HG03442 (cell line): ENCODE data around the gene CCT6A.
"Not testable (repeated sequence)": the region's sequence is repeated elsewhere in the genome, so short reads cannot be mapped to it uniquely, and the experiment has no call there.

Experiments used
- ATAC-seq: cut with Tn5 transposase; IDR thresholded peaks from one replicate; pipeline ENCODE4 v1.9.1; 2021; ENCODE audit warnings: mild to moderate bottlenecking, moderate library complexity; ENCODE audit not compliant: unreplicated experiment

Gene CCT6A

GRCh38 chr7:56051053-56051338 lies 569 bp upstream of the CCT6A start:
- no peak for ATAC-seq

GRCh38 chr7:56053379-56053778 lies 1.8 kb downstream of the CCT6A start:
- ATAC-seq, result no peak

DNA sequence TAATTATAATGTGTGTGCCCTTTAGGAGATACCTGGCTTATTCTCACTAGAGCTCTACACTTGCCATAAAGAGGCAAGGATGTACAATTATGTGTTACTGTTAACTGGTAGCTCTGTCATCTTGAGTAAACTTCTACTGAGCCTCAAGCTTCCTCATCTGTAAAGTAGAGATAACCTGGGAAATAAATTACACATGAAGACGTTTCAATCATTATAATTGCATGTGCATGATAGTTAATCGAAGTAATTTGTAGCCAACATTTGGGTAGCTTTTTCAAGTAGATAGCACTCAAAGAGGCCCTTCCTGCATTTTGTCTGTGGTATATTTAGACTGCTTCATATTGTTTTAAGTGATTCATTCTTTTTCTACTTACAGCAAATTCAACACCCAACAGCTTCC lies 2.4 kb downstream of the CCT6A start:
- ATAC-seq, result no peak

DNA sequence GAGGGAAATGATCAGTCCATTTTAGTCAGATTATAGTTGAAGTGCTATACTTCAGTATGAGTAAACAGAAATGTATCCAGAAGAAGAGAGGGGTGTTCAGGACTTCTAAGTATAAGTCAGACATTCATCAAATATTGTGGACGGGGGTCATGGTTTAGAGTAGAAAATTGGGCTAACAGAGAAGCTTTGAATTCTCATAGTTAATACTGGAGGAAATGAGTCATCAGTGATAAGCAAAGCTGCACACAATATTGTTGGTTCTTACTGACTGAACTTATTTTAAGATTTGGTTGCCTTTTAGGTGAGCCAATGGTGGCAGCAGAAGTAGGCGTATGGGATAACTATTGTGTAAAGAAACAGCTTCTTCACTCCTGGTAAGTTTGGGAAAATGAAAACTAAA lies 10.8 kb downstream of the CCT6A start:
- ATAC-seq, result no peak

GRCh38 chr7:56063500-56063881 lies 11.9 kb downstream of the CCT6A start:
- ATAC-seq, result no peak

- peak; percentile 88 for ATAC-seq
Measured at GRCh38 chr7:56063882-56064625, 12.5 kb downstream of the CCT6A start, which contains the start of gene SUMF2. SUMF2 (plus strand) TSS chr7:56064286; CDS start chr7:56064312, 26 bp downstream.

DNA sequence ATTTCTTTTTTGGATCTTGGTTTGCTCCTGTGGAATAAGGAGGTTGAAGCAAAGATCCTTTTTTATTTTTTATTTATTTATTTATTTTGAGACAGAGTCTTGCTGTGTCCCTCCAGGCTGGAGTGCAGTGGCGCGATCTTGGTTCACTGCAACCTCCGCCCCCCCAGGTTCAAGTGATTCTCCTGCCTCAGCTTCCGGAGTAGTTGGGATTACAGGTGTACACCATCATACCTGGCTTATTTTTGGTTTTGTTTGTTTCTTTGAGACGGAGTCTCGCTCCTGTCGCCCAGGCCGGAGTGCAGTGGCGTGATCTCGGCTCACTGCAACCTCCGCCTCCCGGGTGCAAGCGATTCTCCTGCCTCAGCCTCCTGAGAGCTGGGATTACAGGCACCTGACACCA lies 14.8 kb downstream of the CCT6A start:
- ATAC-seq, result not testable (repeated sequence)

DNA sequence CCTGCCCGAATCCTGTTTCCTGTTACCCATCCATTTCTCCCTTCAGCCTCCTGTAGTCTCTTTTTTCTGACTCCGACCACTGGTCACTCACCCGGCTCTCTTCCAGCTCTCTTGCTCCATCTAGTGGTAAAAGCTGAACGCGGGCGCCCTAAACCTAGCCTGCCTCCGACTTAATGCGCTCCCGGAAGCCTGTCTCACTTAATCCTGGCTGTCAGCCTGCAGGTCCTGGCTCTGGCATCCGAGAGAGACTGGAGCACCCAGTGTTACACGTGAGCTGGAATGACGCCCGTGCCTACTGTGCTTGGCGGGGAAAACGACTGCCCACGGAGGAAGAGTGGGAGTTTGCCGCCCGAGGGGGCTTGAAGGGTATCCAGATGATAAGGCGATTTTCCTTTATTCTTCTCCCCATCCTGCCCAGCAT lies 22.8 kb downstream of the CCT6A start:
- ATAC-seq, result peak; percentile 86

- no peak for ATAC-seq
Measured at GRCh38 chr7:56077681-56078080, 26.1 kb downstream of the CCT6A start.

DNA sequence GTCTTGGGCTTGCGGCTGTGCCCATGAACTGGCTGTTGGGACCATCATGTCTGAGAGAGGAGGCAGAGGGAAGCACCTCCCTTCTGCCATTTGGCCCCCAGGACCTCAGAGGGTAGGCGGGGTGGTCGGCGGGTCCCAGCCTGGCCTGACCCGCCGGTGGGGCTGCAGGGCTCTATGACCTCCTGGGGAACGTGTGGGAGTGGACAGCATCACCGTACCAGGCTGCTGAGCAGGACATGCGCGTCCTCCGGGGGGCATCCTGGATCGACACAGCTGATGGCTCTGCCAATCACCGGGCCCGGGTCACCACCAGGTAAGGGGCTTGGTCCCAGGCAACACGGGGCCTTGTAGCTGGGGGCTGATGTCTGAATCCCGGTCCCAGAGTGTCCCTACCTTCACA lies 26.6 kb downstream of the CCT6A start:
- no peak for ATAC-seq

DNA sequence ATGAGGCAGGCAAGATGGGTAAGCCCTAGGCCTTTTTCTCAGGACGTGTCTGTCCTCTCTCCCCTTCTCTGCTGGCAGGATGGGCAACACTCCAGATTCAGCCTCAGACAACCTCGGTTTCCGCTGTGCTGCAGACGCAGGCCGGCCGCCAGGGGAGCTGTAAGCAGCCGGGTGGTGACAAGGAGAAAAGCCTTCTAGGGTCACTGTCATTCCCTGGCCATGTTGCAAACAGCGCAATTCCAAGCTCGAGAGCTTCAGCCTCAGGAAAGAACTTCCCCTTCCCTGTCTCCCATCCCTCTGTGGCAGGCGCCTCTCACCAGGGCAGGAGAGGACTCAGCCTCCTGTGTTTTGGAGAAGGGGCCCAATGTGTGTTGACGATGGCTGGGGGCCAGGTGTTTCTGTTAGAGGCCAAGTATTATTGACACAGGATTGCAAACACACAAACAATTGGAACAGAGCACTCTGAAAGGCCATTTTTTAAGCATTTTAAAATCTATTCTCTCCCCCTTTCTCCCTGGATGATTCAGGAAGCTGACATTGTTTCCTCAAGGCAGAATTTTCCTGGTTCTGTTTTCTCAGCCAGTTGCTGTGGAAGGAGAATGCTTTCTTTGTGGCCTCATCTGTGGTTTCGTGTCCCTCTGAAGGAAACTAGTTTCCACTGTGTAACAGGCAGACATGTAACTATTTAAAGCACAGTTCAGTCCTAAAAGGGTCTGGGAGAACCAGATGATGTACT lies 28.1 kb downstream of the CCT6A start:
- ATAC-seq, result no peak

DNA sequence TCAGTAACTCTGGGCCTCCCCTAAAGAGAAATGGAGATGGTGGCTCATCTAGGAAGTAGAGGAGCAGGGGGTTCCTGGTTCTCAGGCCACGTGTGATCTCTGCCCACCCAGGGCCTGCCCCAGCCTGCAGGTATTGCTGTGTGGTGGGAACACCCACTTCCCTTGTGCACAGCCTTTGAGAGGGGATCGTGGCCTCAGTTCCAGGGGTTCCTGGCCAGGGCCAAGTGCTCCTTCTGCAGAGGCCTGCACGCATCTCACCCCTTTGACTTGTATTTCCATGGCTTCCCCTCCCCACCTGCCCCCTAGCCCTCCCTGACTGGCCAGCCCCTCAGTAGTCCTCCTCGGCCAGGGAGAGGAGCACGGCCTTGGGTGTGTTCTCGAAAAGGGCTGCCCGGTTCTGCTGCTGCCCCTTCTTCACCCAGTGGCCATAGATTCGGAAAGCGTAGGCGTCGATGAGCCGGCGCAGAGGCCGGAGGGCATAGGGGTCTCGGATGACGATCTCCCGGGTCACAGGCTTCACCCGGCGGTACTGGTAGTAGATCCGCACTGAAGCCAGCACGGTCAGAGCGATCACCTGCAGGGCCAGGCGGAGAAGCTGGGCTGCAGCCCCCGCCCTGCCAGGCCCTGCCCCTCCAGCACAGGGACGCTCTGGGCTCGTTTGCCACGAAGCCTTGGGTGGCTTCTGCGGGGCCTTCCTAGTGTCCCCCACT lies 29.3 kb downstream of the CCT6A start:
- ATAC-seq, result not testable (repeated sequence)

DNA sequence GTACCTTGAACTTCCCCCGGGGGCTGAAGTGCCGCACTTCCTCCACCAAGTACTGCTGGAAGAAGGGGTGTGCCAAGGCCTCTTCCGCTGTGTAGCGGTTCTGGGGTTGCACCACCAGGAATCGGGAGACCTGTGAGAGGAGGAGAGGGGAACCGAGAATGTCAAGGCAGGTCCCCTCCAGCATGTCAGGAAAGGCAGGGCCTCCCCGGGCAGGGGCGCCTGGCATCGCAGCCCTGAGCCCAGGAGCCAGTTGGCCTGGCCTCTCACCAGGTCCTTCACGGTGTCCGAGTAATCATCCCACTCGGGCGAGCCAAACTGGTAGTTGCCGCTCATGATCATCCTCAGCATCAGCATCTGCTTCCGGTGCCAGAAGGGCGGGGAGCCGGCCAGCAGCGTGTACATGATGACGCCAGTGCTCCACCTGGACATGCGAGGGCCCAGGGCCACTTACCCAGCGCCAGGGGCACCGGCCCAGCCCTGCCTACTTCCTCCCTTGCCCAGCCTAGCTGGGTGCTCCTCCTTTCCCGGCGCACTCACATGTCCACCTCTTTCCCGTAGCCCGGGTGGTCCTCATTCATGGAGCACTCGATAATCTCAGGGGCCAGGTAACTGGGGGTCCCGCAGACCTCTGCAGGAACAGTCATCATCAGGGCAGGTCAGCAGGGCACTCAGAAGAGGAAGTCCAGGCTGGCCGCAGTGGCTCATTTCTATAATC lies 30.2 kb downstream of the CCT6A start:
- ATAC-seq, result no peak

- no peak for ATAC-seq
Measured at GRCh38 chr7:56083150-56083785, 31.7 kb downstream of the CCT6A start.

GRCh38 chr7:56086761-56087160 lies 35.2 kb downstream of the CCT6A start:
- no peak for ATAC-seq

DNA sequence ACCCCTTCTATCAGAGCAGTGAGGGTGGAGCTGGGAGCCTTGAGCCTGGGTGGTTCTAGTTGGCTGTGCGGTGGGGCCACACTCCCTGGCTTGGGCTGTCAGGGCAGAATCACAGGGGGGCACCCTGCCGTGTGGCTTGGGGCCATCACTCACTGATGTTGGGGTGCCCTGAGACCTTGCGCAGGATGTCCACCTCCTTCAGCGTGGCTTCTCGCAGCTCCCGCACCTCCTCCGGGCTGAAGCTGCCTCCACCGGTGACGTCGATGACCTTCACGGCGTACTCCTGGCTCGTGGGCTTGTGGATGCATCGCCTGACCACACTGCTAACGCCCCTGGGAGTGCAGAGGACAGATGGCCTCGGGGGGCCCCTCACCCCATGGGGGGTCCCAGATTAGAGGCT lies 35.9 kb downstream of the CCT6A start:
- no peak for ATAC-seq

DNA sequence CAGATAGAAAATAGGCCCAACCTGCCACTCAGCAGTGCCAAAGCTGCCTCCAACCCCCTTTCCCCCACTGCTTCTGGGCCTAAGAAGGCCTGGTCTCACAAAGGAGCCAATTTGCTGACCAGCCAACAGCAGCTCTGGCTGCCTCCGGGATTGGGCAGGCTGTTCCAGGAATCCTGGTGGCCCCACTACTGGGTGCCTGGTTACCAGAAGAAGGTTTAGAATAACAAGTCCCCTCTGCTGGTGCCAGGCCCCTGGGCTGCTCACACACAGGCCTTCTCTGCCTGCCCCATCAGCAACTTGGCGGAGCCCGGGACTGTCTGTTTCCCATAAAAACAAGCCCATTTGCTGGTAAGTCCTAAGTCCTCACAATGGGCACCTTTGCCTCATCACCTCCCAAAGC lies 40.0 kb downstream of the CCT6A start:
- no peak for ATAC-seq

DNA sequence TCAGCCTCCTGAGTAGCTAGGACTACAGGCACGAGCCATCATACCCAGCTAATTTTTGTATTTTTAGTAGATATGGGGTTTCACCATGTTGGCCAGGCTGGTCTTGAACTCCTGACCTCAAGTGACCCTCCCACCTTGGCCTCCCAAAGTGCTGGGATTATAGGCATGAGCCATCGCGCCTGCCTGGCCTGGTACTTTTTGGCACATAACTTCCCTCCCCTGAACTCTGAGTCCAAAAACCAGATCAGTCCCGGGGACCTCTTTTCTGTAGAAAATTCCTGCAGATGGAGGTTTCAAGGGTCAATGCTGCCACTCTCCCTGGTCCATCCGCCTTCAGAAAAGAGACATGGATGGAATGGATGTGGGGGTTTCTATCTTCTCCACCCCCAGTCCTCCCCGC lies 40.8 kb downstream of the CCT6A start:
- ATAC-seq, result not testable (repeated sequence)

- ATAC-seq, result no peak
Measured at GRCh38 chr7:56092789-56093531, 41.4 kb downstream of the CCT6A start, which contains the start of gene PHKG1. PHKG1 (minus strand) TSS chr7:56092952; CDS start chr7:56088941, 4,011 bp downstream.

- ATAC-seq, result no peak
Measured at GRCh38 chr7:56097700-56098099, 46.1 kb downstream of the CCT6A start.
